ENCODE results near the gene ITIH5. TPM values are rescaled to one million over a fixed set of nuclear protein-coding genes. Genes with fewer than 3 reads are reported as not detected.

ITIH5 gene
- total and polyA plus RNA-seq, 2 of the 13 experiments (the other 11 are each of a cell fraction or from before 2014, with no cell fraction given): 4.7 to 8.9 TPM

GRCh38 chr10:7541137-7542087 lies 125.4 kb downstream of the ITIH5 start (continued):
- TF ChIP-seq CREB1 (IDR thresholded peaks at IDR 0.05): 0 out of 2 replicates have a peak, but pooled peaks have one; percentile 6
- TF ChIP-seq CREB1 (CRISPR knock-in tag; IDR thresholded peaks at IDR 0.05): no peak
- TF ChIP-seq THAP7 (CRISPR knock-in tag; IDR thresholded peaks at IDR 0.05): no peak
- 0 out of 2 replicates have a peak, but pooled peaks have one; percentile 24 for TF ChIP-seq ELF3 (CRISPR knock-in tag; IDR thresholded peaks at IDR 0.05)
- TF ChIP-seq ZSCAN20 (CRISPR knock-in tag; IDR thresholded peaks at IDR 0.05; ENCODE audit: borderline replicate concordance): no peak; the same call in 1 of the 2 replicates
- peak; percentile 19; the same call in 1 of the 2 replicates for TF ChIP-seq MAX (IDR thresholded peaks at IDR 0.05)
- TF ChIP-seq ZNF546 (CRISPR knock-in tag; conservative IDR thresholded peaks at IDR 0.05): no peak
- TF ChIP-seq TSC22D2 (CRISPR knock-in tag; IDR thresholded peaks at IDR 0.05; ENCODE audit: borderline replicate concordance): no peak
- TF ChIP-seq CBFB (CRISPR knock-in tag; IDR thresholded peaks at IDR 0.05): no peak
- TF ChIP-seq ZBTB7B (CRISPR knock-in tag; IDR thresholded peaks at IDR 0.05): no peak; the same call in 1 of the 2 replicates
- TF ChIP-seq SNAI1 (CRISPR knock-in tag; IDR thresholded peaks at IDR 0.05; ENCODE audit: borderline replicate concordance): no peak; the same call in 1 of the 2 replicates
- TF ChIP-seq HOXA3 (CRISPR knock-in tag; IDR thresholded peaks at IDR 0.05): no peak
- TF ChIP-seq SNAPC2 (CRISPR knock-in tag; IDR thresholded peaks at IDR 0.05): no peak
- TF ChIP-seq RFX1 (IDR thresholded peaks at IDR 0.05): peak; percentile 88
- no peak for TF ChIP-seq NFE2 (CRISPR knock-in tag; IDR thresholded peaks at IDR 0.05)
- TF ChIP-seq ZSCAN31 (CRISPR knock-in tag; IDR thresholded peaks at IDR 0.05; ENCODE audit: low read depth): no peak
- TF ChIP-seq GATAD2A (CRISPR knock-in tag; IDR thresholded peaks at IDR 0.05): peak; percentile 68; the same call in 1 of the 2 replicates
- no peak for TF ChIP-seq USF2 (IDR thresholded peaks at IDR 0.05; ENCODE audit: low read depth, low read length)
- no peak for TF ChIP-seq USF2 (CRISPR knock-in tag; IDR thresholded peaks at IDR 0.05; ENCODE audit: borderline replicate concordance)
- TF ChIP-seq SIN3B (IDR thresholded peaks at IDR 0.05; ENCODE audit: low read length): no peak
- no peak for TF ChIP-seq TCF7 (IDR thresholded peaks at IDR 0.05; ENCODE audit: low read depth)
- TF ChIP-seq SOX5 (CRISPR knock-in tag; IDR thresholded peaks at IDR 0.05; ENCODE audit: borderline replicate concordance): 0 out of 2 replicates have a peak, but pooled peaks have one; percentile 30
- TF ChIP-seq POGZ (CRISPR knock-in tag; IDR thresholded peaks at IDR 0.05): peak; percentile 21
- no peak for TF ChIP-seq ATF5 (CRISPR knock-in tag; IDR thresholded peaks at IDR 0.05; ENCODE audit: low read depth)
- TF ChIP-seq MTA1 (CRISPR knock-in tag; IDR thresholded peaks at IDR 0.05; ENCODE audit: borderline replicate concordance): 0 out of 2 replicates have a peak, but pooled peaks have one; percentile 42
- TF ChIP-seq ZBTB49 (CRISPR knock-in tag; IDR thresholded peaks at IDR 0.05; ENCODE audit: borderline replicate concordance): no peak
